Activated naive CD8-positive, alpha-beta T cell (primary cell): ENCODE data around the gene GJD3.
A peak's percentile ranks its signal among the peaks of the same experiment; 100 is the strongest.
"Not testable (repeated sequence)": the region's sequence is repeated elsewhere in the genome, so short reads cannot be mapped to it uniquely, and the experiment has no call there.

Experiments
- H3K27ac Mint-ChIP-seq: one replicate; pipeline ENCODE4 v1.8.0; 2021; ENCODE audit warnings: mixed read lengths
- H3K27me3 Mint-ChIP-seq: one replicate; pipeline ENCODE4 v1.8.0; 2021; ENCODE audit warnings: mixed read lengths
- H3K36me3 Mint-ChIP-seq: one replicate; pipeline ENCODE4 v1.8.0; 2021; ENCODE audit warnings: mixed read lengths
- H3K4me1 Mint-ChIP-seq: one replicate; pipeline ENCODE4 v1.8.0; 2021; ENCODE audit warnings: low read depth, mixed read lengths
- H3K4me3 Mint-ChIP-seq: one replicate; pipeline ENCODE4 v1.8.0; 2021; ENCODE audit warnings: mild to moderate bottlenecking, mixed read lengths
- H3K9me3 Mint-ChIP-seq: one replicate; pipeline ENCODE4 v1.8.0; 2021; ENCODE audit warnings: low read depth, mixed read lengths

Gene GJD3

DNA sequence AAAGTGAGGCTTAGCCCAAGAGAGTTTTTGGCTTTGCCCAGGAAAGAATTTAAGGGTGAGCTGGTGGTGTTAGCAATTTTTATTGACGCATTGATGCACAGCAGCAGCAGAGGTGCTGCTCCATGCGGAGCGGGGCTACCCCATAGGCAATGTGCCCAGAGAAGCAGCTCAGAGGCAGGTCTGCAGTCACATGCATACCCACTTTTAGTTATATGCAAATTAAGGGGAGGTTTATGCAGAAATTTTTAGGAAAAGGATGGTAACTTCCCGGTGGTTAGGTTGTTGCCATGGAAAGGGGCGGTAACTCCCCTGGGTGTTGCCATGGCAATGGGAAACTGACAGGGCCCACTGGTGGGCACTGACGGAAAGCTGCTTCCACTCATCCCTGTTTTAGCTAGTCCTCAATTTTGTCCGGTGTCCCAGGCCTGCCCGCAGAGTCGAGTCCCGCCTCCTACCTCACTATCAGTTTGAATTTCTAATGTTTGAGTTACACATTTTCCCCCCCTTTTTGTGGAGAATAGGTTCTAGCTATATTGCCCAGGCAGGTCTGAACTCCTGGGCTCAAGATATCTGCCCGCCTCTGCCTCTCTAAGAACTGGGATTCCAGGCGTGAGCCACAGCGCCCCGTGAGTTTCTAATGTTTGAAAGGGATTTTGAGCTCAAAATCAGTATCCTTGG lies 10.4 kb upstream of the GJD3 start:
- peaks cover 1% of the 10 kb centered on the region for H3K27me3 Mint-ChIP-seq
- H3K4me3 Mint-ChIP-seq: no peak overlapping the region
- no peaks in the 10 kb centered on the region for H3K36me3 Mint-ChIP-seq
- H3K9me3 Mint-ChIP-seq: no peaks in the 10 kb centered on the region
- peaks cover 20% of the 10 kb centered on the region for H3K4me1 Mint-ChIP-seq
- H3K27ac Mint-ChIP-seq: no peak overlapping the region

DNA sequence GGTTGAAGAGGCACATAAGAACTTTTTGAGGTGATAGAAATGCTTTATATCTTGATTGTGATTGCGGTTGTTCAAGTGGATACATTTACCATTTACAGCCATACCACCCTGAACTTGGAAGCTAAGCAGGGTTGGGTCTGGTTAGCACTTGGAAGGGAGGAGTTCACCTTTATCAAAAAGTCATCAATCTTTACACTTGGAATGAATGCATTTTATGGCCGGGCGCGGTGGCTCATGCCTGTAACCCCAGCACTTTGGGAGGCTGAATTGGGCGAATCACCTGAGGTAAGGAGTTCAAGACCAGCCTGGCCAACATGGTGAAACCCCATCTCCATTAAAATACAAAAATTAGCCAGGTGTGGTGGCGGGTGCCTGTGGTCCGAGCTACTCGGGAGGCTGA lies 9.5 kb upstream of the GJD3 start:
- Mint-ChIP-seq H3K4me3 (no peak overlapping the region), H3K9me3 (no peaks in the 10 kb centered on the region), H3K27ac (no peak overlapping the region), H3K27me3 (peaks cover 1% of the 10 kb centered on the region), H3K4me1 (peaks cover 20% of the 10 kb centered on the region), H3K36me3 (no peaks in the 10 kb centered on the region)

DNA sequence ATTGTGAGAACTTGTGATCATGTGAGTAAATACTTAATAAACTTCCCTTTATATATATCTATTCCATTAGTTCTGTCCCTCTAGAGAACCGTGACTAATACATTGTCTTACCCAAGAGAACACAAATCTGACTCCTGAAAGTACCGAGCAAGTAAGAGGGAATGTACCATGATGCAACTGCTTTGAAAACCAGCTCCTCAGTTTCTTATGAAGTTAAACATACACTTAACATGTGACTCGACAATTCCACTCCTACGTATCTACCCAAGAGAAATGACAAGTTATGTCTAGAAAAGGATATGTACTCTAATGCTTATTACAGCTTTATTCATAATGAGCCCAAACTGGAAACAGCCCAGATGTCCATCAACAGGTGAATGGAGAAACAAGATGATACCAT lies 8.8 kb upstream of the GJD3 start:
- no peaks in the 10 kb centered on the region for H3K9me3 Mint-ChIP-seq
- no peaks in the 10 kb centered on the region for H3K36me3 Mint-ChIP-seq
- H3K4me3 Mint-ChIP-seq: no peak overlapping the region
- peaks cover 1% of the 10 kb centered on the region for H3K27me3 Mint-ChIP-seq
- H3K27ac Mint-ChIP-seq: peak overlapping the region; percentile 19
- peaks cover 20% of the 10 kb centered on the region for H3K4me1 Mint-ChIP-seq

DNA sequence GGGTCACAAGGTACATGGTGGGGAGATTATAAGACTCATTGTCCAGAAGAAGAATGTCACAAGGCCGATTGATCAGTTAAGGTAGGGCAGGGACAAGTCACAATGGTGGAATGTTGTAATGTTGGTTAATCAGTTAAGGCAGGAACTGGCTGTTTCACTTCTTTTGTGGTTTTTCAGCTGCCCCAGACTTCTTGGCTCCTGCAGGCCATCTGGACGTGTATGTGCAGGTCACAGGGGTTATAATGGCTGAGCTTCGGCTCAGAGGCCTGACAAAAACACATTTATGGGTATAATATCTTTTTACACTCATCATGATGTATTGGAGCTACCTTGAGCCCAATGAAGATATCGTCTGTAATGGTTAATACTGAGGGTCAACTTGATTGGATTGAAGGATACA lies 8.1 kb upstream of the GJD3 start:
- not testable (repeated sequence) for H3K27ac Mint-ChIP-seq, H3K9me3 Mint-ChIP-seq, H3K36me3 Mint-ChIP-seq, H3K4me3 Mint-ChIP-seq, H3K27me3 Mint-ChIP-seq
- H3K4me1 Mint-ChIP-seq: peaks cover 20% of the 10 kb centered on the region

DNA sequence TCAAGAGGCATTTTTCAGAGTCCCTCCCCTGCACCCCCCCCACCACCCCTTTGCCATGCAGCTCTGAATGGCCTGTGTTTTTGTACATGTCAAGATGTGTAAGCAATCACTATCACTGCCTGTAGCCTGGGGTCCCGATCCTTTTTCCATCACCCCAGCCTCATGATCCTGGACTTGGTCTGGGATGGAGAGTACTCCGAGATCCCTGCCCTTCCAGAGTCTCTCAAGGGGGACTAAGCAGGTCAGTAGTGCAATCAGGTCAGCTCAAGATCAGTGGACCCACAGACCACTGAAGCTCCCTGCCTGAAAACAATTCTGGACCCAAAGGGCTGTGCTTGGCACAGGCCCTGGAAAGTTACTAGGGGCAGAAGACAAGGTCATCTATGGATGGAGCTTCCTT lies 7.5 kb upstream of the GJD3 start:
- Mint-ChIP-seq H3K4me1 (peaks cover 20% of the 10 kb centered on the region), H3K4me3 (no peak overlapping the region), H3K9me3 (no peaks in the 10 kb centered on the region), H3K27ac (no peak overlapping the region), H3K36me3 (no peaks in the 10 kb centered on the region), H3K27me3 (peaks cover 1% of the 10 kb centered on the region)

DNA sequence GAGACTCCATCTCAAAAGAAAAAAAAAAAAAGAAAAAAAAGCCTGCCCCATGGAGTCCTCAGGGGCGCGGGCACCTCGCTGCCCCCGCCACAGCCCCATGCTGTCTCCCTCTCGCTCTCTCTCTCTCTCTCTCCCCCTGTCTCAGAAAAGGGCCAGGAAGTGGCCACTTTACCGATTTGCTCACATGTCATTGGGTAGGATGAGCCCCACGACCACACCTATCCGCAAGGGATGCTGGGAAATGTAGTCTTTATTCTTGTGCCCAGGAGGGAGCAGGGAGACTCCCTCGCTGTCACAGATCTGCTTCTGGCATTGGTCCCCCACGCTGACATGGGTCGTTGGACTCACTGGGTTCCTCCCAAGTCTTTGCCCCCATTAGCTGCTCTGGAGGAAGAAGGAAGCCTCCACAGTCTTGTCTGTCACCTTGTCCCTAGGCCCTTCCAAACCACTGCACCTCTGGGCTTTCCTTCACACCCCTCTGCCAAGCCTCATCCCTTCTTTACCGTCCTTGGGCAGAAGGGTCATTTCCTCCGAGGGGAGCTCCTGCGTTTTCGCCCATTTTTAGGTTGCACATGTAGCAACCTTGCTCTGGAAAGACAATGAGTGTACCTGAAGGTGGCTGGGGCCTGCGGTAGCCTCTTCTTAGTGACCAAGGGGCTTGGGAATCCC lies 6.9 kb upstream of the GJD3 start:
- no peak overlapping the region for H3K27ac Mint-ChIP-seq
- no peaks in the 10 kb centered on the region for H3K9me3 Mint-ChIP-seq
- H3K36me3 Mint-ChIP-seq: no peaks in the 10 kb centered on the region
- peaks cover 16% of the 10 kb centered on the region for H3K4me1 Mint-ChIP-seq
- no peaks in the 10 kb centered on the region for H3K27me3 Mint-ChIP-seq
- H3K4me3 Mint-ChIP-seq: no peak overlapping the region

DNA sequence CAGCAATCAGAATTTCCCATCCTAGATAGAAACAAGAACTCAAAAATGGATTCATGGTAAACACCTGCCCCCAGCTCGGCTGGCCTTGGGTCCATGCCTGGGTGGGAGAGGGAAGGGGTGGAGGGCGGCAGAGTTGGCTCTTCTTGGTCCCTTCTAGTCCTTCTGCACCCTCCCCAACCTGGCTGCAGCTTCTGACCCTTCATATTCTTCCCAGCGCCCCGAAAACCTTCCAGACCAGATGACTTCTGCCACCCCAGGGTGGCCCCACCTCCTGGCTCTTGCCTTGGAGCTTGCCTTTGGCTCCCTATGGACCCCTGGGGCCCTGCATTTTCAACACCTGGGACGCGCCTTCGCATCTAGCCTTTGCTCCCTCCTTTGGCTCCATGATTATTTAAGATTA lies 5.4 kb upstream of the GJD3 start:
- Mint-ChIP-seq H3K27ac (no peak overlapping the region), H3K36me3 (no peaks in the 10 kb centered on the region), H3K9me3 (no peaks in the 10 kb centered on the region), H3K27me3 (no peaks in the 10 kb centered on the region), H3K4me1 (peaks cover 18% of the 10 kb centered on the region), H3K4me3 (no peak overlapping the region)

DNA sequence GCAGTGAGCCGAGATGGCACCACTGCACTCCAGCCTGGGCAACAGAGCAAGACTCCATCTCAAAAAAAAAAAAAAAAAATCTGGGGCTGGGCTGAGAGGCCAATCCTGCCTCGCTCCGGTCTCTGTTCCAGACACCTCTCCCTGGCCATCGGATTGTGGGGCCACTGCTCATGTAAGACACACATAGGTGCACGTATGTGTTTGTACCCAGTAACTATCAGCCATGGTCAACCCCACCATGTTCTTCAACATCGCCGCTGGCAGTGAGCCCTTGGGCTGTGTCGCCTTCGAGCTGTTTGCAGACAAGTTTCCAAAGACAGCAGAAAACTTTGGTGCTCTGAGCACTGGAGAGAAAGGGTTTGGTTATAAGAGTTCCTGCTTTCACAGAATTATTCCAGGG lies 3.2 kb upstream of the GJD3 start:
- H3K27ac Mint-ChIP-seq, H3K36me3 Mint-ChIP-seq, H3K9me3 Mint-ChIP-seq, H3K27me3 Mint-ChIP-seq, H3K4me3 Mint-ChIP-seq, H3K4me1 Mint-ChIP-seq: not testable (repeated sequence)

DNA sequence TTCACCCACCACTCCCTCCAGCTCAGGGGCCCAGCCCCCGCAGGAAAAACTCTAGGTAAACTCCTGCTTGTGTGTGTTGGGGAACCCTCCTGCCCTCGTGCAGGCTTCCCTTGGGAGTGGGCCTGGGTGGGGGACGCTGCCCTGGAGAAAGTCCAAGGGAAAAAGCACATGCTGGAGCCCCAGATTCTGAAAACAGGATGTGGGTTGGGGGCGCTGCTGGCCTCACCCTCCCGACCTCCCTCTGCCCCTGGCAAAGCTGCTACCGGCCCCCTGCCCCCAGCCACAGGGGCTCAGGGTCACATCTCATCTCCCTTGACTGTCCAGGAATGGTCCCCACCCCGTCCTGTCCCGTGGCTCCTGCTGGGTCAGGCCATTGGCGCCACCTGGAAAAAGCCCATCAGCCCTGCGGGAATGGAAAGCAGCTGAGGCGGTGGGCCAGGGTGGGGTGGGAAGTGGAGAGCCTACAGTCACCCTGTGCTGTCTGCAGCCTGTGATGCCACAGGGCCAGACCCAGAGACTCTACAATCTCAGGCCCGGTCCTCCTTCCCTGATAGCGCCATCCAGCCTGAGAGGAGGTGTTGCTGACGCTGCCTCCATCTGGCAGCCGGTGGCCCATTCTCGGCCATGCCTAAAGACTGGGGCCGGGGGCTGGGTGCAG lies 2.5 kb upstream of the GJD3 start:
- H3K27ac Mint-ChIP-seq: no peak overlapping the region
- no peaks in the 10 kb centered on the region for H3K36me3 Mint-ChIP-seq
- H3K9me3 Mint-ChIP-seq: no peaks in the 10 kb centered on the region
- no peak overlapping the region for H3K4me3 Mint-ChIP-seq
- peaks cover 1% of the 10 kb centered on the region for H3K27me3 Mint-ChIP-seq
- peaks cover 6% of the 10 kb centered on the region for H3K4me1 Mint-ChIP-seq

DNA sequence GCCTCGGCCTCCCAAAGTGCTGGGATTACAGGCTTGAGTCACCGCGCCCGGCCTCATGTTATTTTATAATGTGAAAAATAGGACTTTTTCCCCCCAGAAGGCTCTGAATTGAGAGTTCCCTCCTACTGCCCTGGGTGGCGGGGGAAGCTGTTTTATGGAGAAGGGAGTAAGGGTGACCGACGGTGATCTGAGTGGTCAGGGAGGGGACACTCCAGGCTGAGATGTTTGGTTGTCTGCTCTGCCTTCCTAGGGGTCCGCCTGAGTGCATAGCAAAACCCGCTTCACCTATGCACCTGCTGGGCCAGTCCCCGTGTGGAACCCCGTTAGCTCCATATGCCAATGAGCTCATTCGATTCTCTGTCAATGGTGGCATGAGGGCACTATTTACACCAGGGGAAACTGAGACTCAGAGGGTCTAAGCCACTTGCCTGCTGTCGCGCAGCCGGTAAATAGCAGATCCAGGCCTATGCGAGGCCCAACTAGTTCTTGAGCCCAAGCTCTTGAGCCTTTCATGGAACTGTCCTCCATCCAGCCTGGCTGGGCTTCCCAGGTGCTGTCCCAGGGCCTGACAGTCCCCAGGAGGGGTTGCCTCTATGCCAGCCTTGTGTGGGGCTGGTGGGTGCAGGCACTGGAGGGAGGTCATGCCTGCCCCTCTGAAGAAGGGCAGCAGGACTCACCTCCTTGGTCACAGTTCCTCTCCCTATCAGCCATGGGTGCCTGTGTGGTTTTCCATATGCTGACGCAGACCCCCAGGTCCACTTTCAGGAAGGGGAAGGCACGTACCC lies 1.7 kb upstream of the GJD3 start:
- no peaks in the 10 kb centered on the region for H3K9me3 Mint-ChIP-seq
- peaks cover 6% of the 10 kb centered on the region for H3K4me1 Mint-ChIP-seq

DNA sequence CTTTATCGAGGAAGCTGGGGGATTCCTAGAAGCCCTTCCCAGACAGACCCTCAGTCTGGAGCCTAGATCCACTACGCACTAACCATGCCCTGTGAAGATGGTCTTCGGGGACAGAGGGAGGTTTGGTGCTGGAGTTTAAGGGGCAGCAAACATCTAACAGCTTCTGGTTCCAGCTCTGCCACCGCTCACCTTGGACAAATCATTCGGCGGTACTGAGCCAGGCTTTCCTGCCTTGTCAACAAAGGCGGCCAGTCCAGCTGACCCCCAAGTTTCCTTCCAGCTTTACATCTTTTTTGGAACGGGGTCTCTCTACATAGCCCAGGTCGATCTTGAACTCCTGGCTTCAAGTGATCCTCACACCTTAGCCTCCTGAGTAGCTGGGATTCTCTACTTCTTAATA lies 369 bp upstream of the GJD3 start:
- peaks cover 1% of the 10 kb centered on the region for H3K27me3 Mint-ChIP-seq
- no peaks in the 10 kb centered on the region for H3K9me3 Mint-ChIP-seq
- H3K36me3 Mint-ChIP-seq: no peaks in the 10 kb centered on the region
- peak overlapping the region; percentile 32 for H3K4me3 Mint-ChIP-seq
- no peak overlapping the region for H3K27ac Mint-ChIP-seq
- peaks cover 5% of the 10 kb centered on the region for H3K4me1 Mint-ChIP-seq

More for the DNA sequence above, 1.7 kb upstream of the GJD3 start:
- peaks cover 1% of the 10 kb centered on the region for H3K27me3 Mint-ChIP-seq
- no peaks in the 10 kb centered on the region for H3K36me3 Mint-ChIP-seq
- no peak overlapping the region for H3K27ac Mint-ChIP-seq
- no peak overlapping the region for H3K4me3 Mint-ChIP-seq

DNA sequence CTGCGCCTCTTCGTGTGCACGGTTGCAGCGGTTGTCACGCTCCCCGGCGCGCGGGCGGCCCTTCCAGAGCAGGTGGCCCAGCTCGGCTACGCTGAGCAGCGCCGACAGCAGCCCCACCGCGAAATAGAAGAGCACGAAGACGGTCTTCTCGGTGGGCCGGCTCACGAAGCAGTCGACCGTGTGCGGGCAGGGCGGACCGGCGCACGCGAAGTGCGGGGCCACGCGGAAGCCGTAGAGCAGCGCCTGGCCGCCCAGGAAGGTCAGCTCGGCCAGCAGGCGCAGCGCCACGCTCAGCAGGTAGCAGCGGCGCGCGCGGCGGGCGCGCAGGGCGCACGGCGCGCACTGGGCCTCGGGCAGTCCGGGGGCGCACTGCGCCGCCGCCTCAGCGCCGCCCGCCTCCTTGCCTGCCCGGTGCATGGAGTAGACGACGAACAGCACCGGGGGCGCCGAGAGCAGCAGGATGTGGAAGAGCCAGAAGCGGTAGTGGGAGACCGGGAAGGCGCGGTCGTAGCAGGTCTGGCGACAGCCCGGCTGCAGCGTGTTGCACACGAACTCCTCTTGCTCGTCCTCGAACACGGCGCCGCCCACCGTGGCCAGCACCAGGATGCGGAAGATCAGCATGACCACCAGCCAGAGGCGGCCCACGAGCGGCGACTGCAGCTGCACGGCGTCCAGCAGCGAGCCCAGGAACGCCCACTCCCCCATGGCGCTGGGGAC lies 1.3 kb downstream of the GJD3 start:
- Mint-ChIP-seq H3K4me1 (peaks cover 10% of the 10 kb centered on the region), H3K27ac (no peak overlapping the region), H3K4me3 (peak overlapping the region; percentile 69), H3K27me3 (peaks cover 1% of the 10 kb centered on the region), H3K36me3 (no peaks in the 10 kb centered on the region), H3K9me3 (no peaks in the 10 kb centered on the region)

DNA sequence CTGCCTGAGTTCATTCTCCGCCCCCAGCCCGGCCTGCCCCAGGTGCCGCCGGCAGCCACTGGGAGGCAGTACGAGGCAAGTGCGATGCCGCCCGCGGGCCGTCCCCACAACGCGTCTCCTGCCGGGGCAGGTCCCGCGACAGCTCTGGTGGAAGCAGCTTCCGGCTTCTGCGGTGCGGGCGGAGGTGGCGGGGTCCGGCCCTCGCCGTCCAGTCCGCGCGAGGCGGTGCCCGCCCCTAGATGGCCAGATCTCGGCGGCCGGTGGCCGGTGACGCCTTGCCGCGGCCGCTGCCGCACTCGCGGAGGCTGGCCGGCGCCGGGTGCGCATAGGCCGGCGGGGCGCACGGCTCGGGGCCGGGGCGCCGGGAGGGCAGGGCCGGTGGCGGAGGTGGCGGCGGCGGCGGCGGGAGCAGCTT lies 1.8 kb downstream of the GJD3 start:
- Mint-ChIP-seq H3K4me3 (peak overlapping the region; percentile 66), H3K36me3 (no peaks in the 10 kb centered on the region), H3K27ac (no peak overlapping the region), H3K4me1 (peaks cover 12% of the 10 kb centered on the region), H3K9me3 (no peaks in the 10 kb centered on the region), H3K27me3 (peaks cover 1% of the 10 kb centered on the region)

DNA sequence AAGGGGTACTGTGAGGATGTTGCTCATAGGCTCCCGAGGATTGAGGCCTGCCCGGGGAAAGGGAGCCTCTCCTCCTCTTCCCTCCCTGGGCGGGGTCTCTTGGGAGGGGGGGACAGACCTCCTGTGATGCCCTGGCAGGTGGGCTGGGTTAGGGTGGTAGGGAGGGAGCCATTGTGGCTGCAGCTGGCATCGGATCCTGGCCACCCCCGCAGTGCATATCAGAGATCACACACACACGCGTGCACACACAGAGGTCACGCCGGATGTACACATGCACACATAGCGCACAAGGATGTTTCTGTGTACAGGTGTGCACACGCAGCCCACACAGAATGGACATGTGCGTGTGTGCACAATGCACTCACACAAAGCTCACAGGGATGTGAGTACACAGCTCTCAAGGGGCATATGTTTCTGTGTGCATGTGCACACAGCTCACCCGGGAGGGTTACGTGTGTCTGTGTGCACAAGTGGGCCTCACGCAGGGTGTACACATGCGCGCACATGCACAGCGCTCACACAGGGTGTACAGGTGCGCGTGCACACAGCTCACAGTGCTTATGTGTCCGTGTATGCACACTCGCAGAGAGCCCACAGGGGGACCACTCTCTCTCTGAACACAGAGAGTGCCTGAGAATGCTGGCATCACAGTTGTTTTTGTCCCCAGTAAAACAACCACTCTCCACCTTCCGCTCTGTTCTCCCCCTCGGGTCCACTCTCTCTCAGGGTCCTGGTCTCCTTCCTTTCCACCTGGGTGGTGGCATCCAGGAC lies 2.4 kb downstream of the GJD3 start:
- Mint-ChIP-seq H3K9me3 (no peaks in the 10 kb centered on the region), H3K27me3 (peaks cover 1% of the 10 kb centered on the region), H3K4me1 (peaks cover 12% of the 10 kb centered on the region), H3K36me3 (no peaks in the 10 kb centered on the region), H3K4me3 (peak overlapping the region; percentile 66), H3K27ac (no peak overlapping the region)
